HCT116 (cell line): ENCODE measurements around the gene BICD1. TPM values are rescaled to one million over a fixed set of nuclear protein-coding genes. Genes with fewer than 3 reads are reported as not detected.

Experiments
- ATAC-seq: fragments of 200-7000 bp; cut with Tn5 transposase; 2 replicates; pipeline ENCODE4 v1.9.1; 2020; ENCODE audit warnings: mild to moderate bottlenecking, moderate library complexity
- BruUV-seq: library from RNA; stranded (reverse); fragments of 400-500 nt; replicated peaks from 2 replicates; lab custom pipeline; 2021; lab: Mats Ljungman, UMichigan
- CTCF ChIA-PET: fragments of 300-600 bp; sonication (Branson Sonifier 250); formaldehyde crosslinking; loops from one replicate; lab custom pipeline; 2021; ENCODE audit warnings: antibody characterized with exemption; lab: Charles Lee
- POLR2A ChIA-PET: fragments of 300-600, 350-600 bp; sonication (Branson Sonifier 250); formaldehyde crosslinking; loops from one replicate; lab custom pipeline; 2021; ENCODE audit warnings: antibody characterized with exemption; lab: Charles Lee
- RAD21 ChIA-PET, 2 experiments: fragments of 300-600 bp; sonication (Branson Sonifier 250); formaldehyde crosslinking; loops; one replicate each; lab custom pipeline; 2023; ENCODE audit warnings: low total read pairs in 2 of 2; ENCODE audit not compliant: uncharacterized antibody in 2 of 2, unreplicated experiment in 2 of 2, low non-redundant PET in 1 of 2; lab: Charles Lee
- DNase-seq: peaks from one replicate; pipeline ENCODE4 v3.0.0-alpha.2; 2010; ENCODE audit warnings: low read depth, low spot score
- H2AFZ ChIP-seq: fragments of 200-600 bp; shearing (Covaris generic), sonication (generic); 2 replicates; pipeline ENCODE4 v1.6.1; 2017; ENCODE audit warnings: low read depth, mixed run types, mixed read lengths, antibody characterized with exemption, low read length; ENCODE audit not compliant: poor library complexity, severe bottlenecking
- H3K27ac ChIP-seq: 2 replicates; pipeline ENCODE4 v1.5.1; 2012; ENCODE audit warnings: low read depth, low read length
- H3K27me3 ChIP-seq: fragments of 200-600 bp; sonication (generic); 2 replicates; pipeline ENCODE4 v1.6.1; 2016; ENCODE audit warnings: mixed run types, low read length, mixed read lengths; ENCODE audit not compliant: insufficient read depth
- H3K36me3 ChIP-seq, 2 experiments: fragments of 200-500 bp in 1 of 2; fragments of 200-600 bp in 1 of 2; sonication (Bioruptor generic) in 1 of 2; sonication (generic) in 1 of 2; 2 replicates each; pipeline versions ENCODE4 v1.5.1 to v1.6.1; 2014 to 2016; ENCODE audit warnings: low read length in 2 of 2, inconsistent platforms in 1 of 2, mixed read lengths in 1 of 2, mixed run types in 1 of 2; ENCODE audit not compliant: insufficient read depth in 2 of 2, control insufficient read depth in 1 of 2
- H3K4me1 ChIP-seq, 2 experiments: fragments of 200-600 bp in 1 of 2; sonication (generic) in 1 of 2; 2 replicates each; pipeline versions ENCODE4 v1.5.1 to v1.6.1; 2012 to 2017; ENCODE audit warnings: low read length in 2 of 2, inconsistent platforms in 1 of 2, mild to moderate bottlenecking in 1 of 2, mixed read lengths in 1 of 2, mixed run types in 1 of 2, moderate library complexity in 1 of 2; ENCODE audit not compliant: insufficient read depth in 2 of 2, control insufficient read depth in 1 of 2
- H3K4me2 ChIP-seq: fragments of 200-600 bp; sonication (generic); 2 replicates; pipeline ENCODE4 v1.6.1; 2017; ENCODE audit warnings: mixed run types, low read length, mixed read lengths
- H3K4me3 ChIP-seq, 2 experiments: fragments of 200-600 bp in 1 of 2; sonication (generic) in 1 of 2; replicated peaks in 1 of 2; 2 replicates each; pipeline ENCODE4 v1.5.1; 2011 to 2016; ENCODE audit warnings: low read length in 2 of 2, control low read depth in 1 of 2, low read depth in 1 of 2, mild to moderate bottlenecking in 1 of 2, mixed read lengths in 1 of 2, mixed run types in 1 of 2
- H3K79me2 ChIP-seq: fragments of 200-600 bp; sonication (generic); 2 replicates; pipeline ENCODE4 v1.6.1; 2017; ENCODE audit warnings: mild to moderate bottlenecking, mixed run types, low read length, moderate library complexity, mixed read lengths; ENCODE audit not compliant: insufficient read depth
- H3K9ac ChIP-seq: fragments of 200-600 bp; sonication (generic); 2 replicates; pipeline ENCODE4 v1.6.1; 2016; ENCODE audit warnings: low read length, mixed read lengths
- H3K9me2 ChIP-seq: fragments of 200-600 bp; sonication (generic), shearing (Covaris generic); 2 replicates; pipeline ENCODE4 v1.6.1; 2017; ENCODE audit warnings: mixed run types, mild to moderate bottlenecking, moderate library complexity; ENCODE audit not compliant: insufficient read depth
- H3K9me3 ChIP-seq, 2 experiments: fragments of 200-500 bp in 1 of 2; fragments of 200-600 bp in 1 of 2; sonication (Bioruptor generic) in 1 of 2; sonication (generic) in 1 of 2; 2 replicates each; pipeline ENCODE4 v1.6.1; 2014 to 2017; ENCODE audit warnings: low read length in 2 of 2, mixed read lengths in 2 of 2, inconsistent platforms in 1 of 2, low read depth in 1 of 2, mild to moderate bottlenecking in 1 of 2, mixed run types in 1 of 2, moderate library complexity in 1 of 2; ENCODE audit not compliant: control insufficient read depth in 1 of 2, insufficient read depth in 1 of 2
- H4K20me1 ChIP-seq: fragments of 200-600 bp; sonication (generic), shearing (Covaris generic); 2 replicates; pipeline ENCODE4 v1.6.1; 2017; ENCODE audit warnings: mixed run types, mild to moderate bottlenecking, moderate library complexity; ENCODE audit not compliant: insufficient read depth
- ATF3 ChIP-seq: IDR thresholded peaks from 2 replicates; pipeline ENCODE4 v1.6.1; 2012
- CBX3 ChIP-seq: IDR thresholded peaks from 2 replicates; pipeline ENCODE4 v1.6.1; 2012; ENCODE audit warnings: low read depth
- CTCF ChIP-seq, 3 experiments: fragments of 200-600 bp in 1 of 3; sonication (generic) in 1 of 3; IDR thresholded peaks in 2 of 3; conservative IDR thresholded peaks in 1 of 3; 2 replicates each; pipeline ENCODE4 v1.5.1; 2012 to 2017; ENCODE audit warnings: low read depth in 2 of 3, low read length in 2 of 3, antibody characterized with exemption in 1 of 3, borderline replicate concordance in 1 of 3, control low read depth in 1 of 3, mild to moderate bottlenecking in 1 of 3, mixed read lengths in 1 of 3, mixed run types in 1 of 3, moderate library complexity in 1 of 3; ENCODE audit not compliant: insufficient read depth in 1 of 3
- EGR1 ChIP-seq: IDR thresholded peaks from 2 replicates; pipeline ENCODE4 v1.6.1; 2012; ENCODE audit warnings: low read depth
- EZH2 ChIP-seq: fragments of 200-600 bp; sonication (generic); IDR thresholded peaks from 2 replicates; pipeline ENCODE4 v1.6.1; 2017; ENCODE audit warnings: antibody characterized with exemption, mixed run types
- EZH2phosphoT487 ChIP-seq: fragments of 200-600 bp; IDR thresholded peaks from 2 replicates; pipeline ENCODE4 v1.6.1; 2018; ENCODE audit warnings: antibody characterized with exemption, borderline replicate concordance
- FOSL1 ChIP-seq: IDR thresholded peaks from 2 replicates; pipeline ENCODE4 v1.6.1; 2012; ENCODE audit warnings: low read depth
- POLR2AphosphoS5 ChIP-seq: IDR thresholded peaks from 2 replicates; pipeline ENCODE4 v1.6.1; 2011; ENCODE audit warnings: mild to moderate bottlenecking, low read depth, low read length, moderate library complexity
- RAD21 ChIP-seq: IDR thresholded peaks from 2 replicates; pipeline ENCODE4 v1.6.1; 2012; ENCODE audit warnings: low read depth, mild to moderate bottlenecking
- SIN3A ChIP-seq: IDR thresholded peaks from 2 replicates; pipeline ENCODE4 v1.6.1; 2012; ENCODE audit warnings: low read depth
- SP1 ChIP-seq: IDR thresholded peaks from 2 replicates; pipeline ENCODE4 v1.6.1; 2012; ENCODE audit warnings: low read depth
- SRF ChIP-seq: IDR thresholded peaks from 2 replicates; pipeline ENCODE4 v1.6.1; 2012; ENCODE audit warnings: low read depth
- YY1 ChIP-seq: IDR thresholded peaks from 2 replicates; pipeline ENCODE4 v1.6.1; 2011; ENCODE audit warnings: low read length, low read depth, moderate library complexity, mild to moderate bottlenecking; ENCODE audit not compliant: insufficient replicate concordance; ENCODE audit errors: extremely low read depth
- ZNF274 ChIP-seq: fragments of 200-500 bp; sonication (Bioruptor generic); IDR thresholded peaks from 2 replicates; pipeline ENCODE4 v1.6.1; 2014; ENCODE audit warnings: mild to moderate bottlenecking, low read depth, low read length, inconsistent platforms
- intact Hi-C: fragments of 100-400 bp; cut with micrococcal nuclease; formaldehyde crosslinking; loops from 2 replicates; pipeline ENCODE4 v1.10.0; 2022
- total RNA-seq: library from RNA; stranded (reverse); gene quantifications from one replicate; pipeline ENCODE4 v1.2.1, GENCODE V29; 2021; ENCODE audit not compliant: unreplicated experiment

Gene BICD1
- total RNA-seq, 1 experiment from 2014 or later: 32.5 TPM

GRCh38 chr12:32420356-32420755 lies 313.7 kb downstream of the BICD1 start:
- no peaks in the 10 kb centered on the region for H3K9me3 ChIP-seq
- H4K20me1 ChIP-seq: no peaks in the 10 kb centered on the region
- intact Hi-C loops: no loop called here
- DNase-seq (no peak), ATAC-seq (no peak)
- peaks cover 8% of the 10 kb centered on the region; the same call in 1 of the 2 replicates for H3K79me2 ChIP-seq
- no peak overlapping the region for H3K4me2 ChIP-seq
- H3K4me1 ChIP-seq: peaks cover 11 to 19% of the 10 kb centered on the region in 2 experiments
- H3K9me2 ChIP-seq: no peaks in the 10 kb centered on the region
- no peak overlapping the region for H3K9ac ChIP-seq
- POLR2A ChIA-PET: no interaction called here
- H3K36me3 ChIP-seq: no peaks in the 10 kb centered on the region
- H3K4me3 ChIP-seq: no peak overlapping the region
- no TSS peak for BruUV-seq
- TF ChIP-seq YY1 (no peak), CBX3 (no peak), SP1 (no peak), POLR2AphosphoS5 (no peak), RAD21 (no peak), FOSL1 (no peak), ZNF274 (no peak)
- H2AFZ ChIP-seq: no peak overlapping the region
- CTCF ChIA-PET: no interaction called here
- H3K27me3 ChIP-seq: no peaks in the 10 kb centered on the region
- no peak overlapping the region for H3K27ac ChIP-seq
- RAD21 ChIA-PET: no interaction called here

- TF ChIP-seq ZNF274 (no peak), SRF (no peak), CBX3 (no peak), YY1 (no peak), RAD21 (no peak), ATF3 (no peak), CTCF (IDR thresholded peaks at IDR 0.05 in 2 of 3, conservative IDR thresholded peaks at IDR 0.05 in 1 of 3; ENCODE audit: borderline replicate concordance in 1 of 3, insufficient read depth in 1 of 3, low read depth in 2 of 3, low read length in 2 of 3) (no peak), POLR2AphosphoS5 (no peak), EZH2phosphoT487 (no peak), EGR1 (no peak), EZH2 (no peak), SIN3A (no peak)
- BruUV-seq: no TSS peak
- no peak overlapping the region for H3K4me3 ChIP-seq
- H3K4me2 ChIP-seq: no peak overlapping the region
- no peak overlapping the region for H3K27ac ChIP-seq
- peaks cover 6% of the 10 kb centered on the region; the same call in 1 of the 2 replicates for H3K79me2 ChIP-seq
- intact Hi-C loops: no loop called here
- CTCF ChIA-PET: no interaction called here
- POLR2A ChIA-PET: no interaction called here
- H3K9ac ChIP-seq: no peak overlapping the region
- RAD21 ChIA-PET: no interaction called here
- H3K9me3 ChIP-seq: no peaks in the 10 kb centered on the region
- no peak overlapping the region for H2AFZ ChIP-seq
- no peaks in the 10 kb centered on the region for H3K27me3 ChIP-seq
- no peaks in the 10 kb centered on the region for H3K36me3 ChIP-seq
- H3K9me2 ChIP-seq: no peaks in the 10 kb centered on the region
- ATAC-seq (no peak), DNase-seq (no peak)
- H4K20me1 ChIP-seq: no peaks in the 10 kb centered on the region
- H3K4me1 ChIP-seq: peaks cover 11 to 19% of the 10 kb centered on the region in 2 experiments
Observed at GRCh38 chr12:32423559-32423958, 316.9 kb downstream of the BICD1 start.
